Measurements from ENCODE around the gene PRKN.
"Not testable (repeated sequence)": the region's sequence is repeated elsewhere in the genome, so short reads cannot be mapped to it uniquely, and the experiment has no call there.

PRKN gene

DNA sequence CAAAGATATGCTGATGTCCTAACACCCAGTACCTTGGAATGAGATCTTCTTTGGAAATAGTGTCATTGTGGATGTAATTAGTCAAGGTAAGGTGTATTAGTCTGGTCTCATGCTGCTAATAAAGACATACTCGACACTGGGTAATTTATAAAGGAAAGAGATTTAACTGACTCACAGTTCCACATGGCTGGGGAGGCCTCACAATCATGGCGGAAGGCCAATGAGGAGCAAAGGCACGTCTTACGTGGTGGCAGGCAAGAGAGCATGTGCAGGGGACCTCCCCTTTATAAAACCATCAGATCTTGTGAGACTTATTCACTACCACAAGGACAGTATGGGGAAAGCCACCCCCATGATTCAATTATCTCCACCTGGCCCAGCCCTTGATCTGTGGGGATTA lies 1231.3 kb downstream of the PRKN start:
- H3K27me3 Mint-ChIP-seq; H3K4me1 Mint-ChIP-seq (ENCODE audit: low read depth); H3K9me3 Mint-ChIP-seq (ENCODE audit: low read depth); H3K27ac Mint-ChIP-seq; H3K36me3 Mint-ChIP-seq; H3K4me3 Mint-ChIP-seq: not testable (repeated sequence)

DNA sequence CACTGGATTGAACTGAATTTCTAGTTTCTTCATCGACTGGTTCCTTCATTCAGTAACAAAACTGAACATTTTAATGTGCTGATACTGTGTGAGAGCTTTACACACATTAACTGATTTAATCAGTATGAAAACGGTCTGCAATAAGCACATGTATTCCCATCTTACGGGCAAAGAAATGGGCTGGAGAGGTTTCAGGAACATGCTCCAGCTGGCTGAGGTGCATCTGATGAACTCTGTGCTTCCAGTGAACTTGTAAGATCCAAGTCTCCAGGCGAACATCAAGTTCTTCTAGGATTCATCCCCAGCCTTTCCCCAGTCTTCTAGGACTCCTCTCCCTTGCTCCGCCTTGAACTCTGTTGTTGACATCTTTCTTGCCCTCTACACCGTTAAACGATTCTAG lies 1233.0 kb downstream of the PRKN start:
- H3K36me3 Mint-ChIP-seq = peaks cover 3% of the 10 kb centered on the region
- peaks cover 4% of the 10 kb centered on the region for H3K9me3 Mint-ChIP-seq (ENCODE audit: low read depth)
- no peaks in the 10 kb centered on the region for H3K4me1 Mint-ChIP-seq (ENCODE audit: low read depth)
- H3K27me3 Mint-ChIP-seq = no peaks in the 10 kb centered on the region
- H3K4me3 Mint-ChIP-seq = no peak overlapping the region
- H3K27ac Mint-ChIP-seq = no peak overlapping the region

GRCh38 chr6:161493576-161494118 lies 1233.9 kb downstream of the PRKN start:
- no peak overlapping the region for H3K27ac Mint-ChIP-seq
- H3K4me1 Mint-ChIP-seq (ENCODE audit: low read depth) = no peaks in the 10 kb centered on the region
- peaks cover 3% of the 10 kb centered on the region for H3K36me3 Mint-ChIP-seq
- peaks cover 4% of the 10 kb centered on the region for H3K9me3 Mint-ChIP-seq (ENCODE audit: low read depth)
- no peaks in the 10 kb centered on the region for H3K27me3 Mint-ChIP-seq
- no peak overlapping the region for H3K4me3 Mint-ChIP-seq

DNA sequence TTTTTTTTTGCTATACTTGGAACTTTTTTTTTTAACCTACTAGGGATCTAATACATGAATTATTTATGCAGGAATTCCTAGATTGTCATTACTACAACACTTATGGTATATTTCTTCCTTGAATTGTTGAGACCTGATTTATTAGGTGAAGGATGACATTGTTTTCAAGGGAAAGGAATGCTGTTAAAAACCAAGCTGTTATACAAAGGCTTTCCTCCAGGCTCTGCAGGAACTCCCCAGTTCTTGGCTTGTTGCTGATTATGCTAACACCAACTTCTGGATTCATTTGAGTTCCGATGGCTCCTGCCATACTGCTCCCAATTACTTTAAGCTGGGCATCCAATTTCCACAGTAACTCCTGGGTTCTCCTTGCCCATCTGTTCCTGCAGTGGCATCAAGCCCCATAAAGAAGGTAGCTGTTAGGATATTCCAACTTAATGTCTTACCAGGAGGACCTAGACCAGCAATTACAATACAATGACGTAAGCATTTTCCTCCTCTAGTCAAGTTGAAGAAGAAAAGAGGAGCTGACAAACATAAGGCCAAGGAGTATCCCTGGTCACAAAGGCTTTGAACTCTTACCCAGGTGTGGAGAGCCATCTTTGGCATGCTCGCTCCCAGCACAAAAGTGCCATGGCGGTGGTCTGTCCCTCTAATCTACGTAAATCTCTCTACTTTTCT lies 1237.8 kb downstream of the PRKN start:
- Mint-ChIP-seq H3K36me3 (peaks cover 3% of the 10 kb centered on the region), H3K9me3 (ENCODE audit: low read depth) (peaks cover 4% of the 10 kb centered on the region), H3K4me3 (no peak overlapping the region), H3K4me1 (ENCODE audit: low read depth) (no peaks in the 10 kb centered on the region), H3K27ac (no peak overlapping the region), H3K27me3 (peaks cover 2% of the 10 kb centered on the region)

- peaks cover 4% of the 10 kb centered on the region for H3K9me3 Mint-ChIP-seq (ENCODE audit: low read depth)
- H3K4me3 Mint-ChIP-seq = no peak overlapping the region
- peaks cover 2% of the 10 kb centered on the region for H3K27me3 Mint-ChIP-seq
- no peaks in the 10 kb centered on the region for H3K4me1 Mint-ChIP-seq (ENCODE audit: low read depth)
- H3K36me3 Mint-ChIP-seq = peaks cover 3% of the 10 kb centered on the region
- no peak overlapping the region for H3K27ac Mint-ChIP-seq
Observed at GRCh38 chr6:161487694-161488093, 1239.9 kb downstream of the PRKN start.

DNA sequence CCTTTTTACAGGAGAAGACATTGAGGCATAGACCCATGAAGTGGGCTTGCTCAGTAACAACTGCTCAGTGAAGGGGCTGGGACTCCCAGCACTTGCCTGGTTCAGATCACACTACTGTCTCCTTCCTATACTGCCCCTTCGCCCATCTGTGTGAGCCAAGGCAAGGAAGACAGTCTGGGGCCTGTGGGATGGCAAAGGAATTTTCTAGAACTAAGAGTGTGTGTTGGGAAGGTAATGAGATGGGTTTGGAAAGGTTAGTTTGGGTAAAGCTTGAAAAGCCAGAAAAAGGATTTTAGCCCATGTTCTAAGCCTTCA lies 1240.4 kb downstream of the PRKN start:
- H3K9me3 Mint-ChIP-seq (ENCODE audit: low read depth) = peaks cover 4% of the 10 kb centered on the region
- no peak overlapping the region for H3K27ac Mint-ChIP-seq
- peaks cover 2% of the 10 kb centered on the region for H3K27me3 Mint-ChIP-seq

DNA sequence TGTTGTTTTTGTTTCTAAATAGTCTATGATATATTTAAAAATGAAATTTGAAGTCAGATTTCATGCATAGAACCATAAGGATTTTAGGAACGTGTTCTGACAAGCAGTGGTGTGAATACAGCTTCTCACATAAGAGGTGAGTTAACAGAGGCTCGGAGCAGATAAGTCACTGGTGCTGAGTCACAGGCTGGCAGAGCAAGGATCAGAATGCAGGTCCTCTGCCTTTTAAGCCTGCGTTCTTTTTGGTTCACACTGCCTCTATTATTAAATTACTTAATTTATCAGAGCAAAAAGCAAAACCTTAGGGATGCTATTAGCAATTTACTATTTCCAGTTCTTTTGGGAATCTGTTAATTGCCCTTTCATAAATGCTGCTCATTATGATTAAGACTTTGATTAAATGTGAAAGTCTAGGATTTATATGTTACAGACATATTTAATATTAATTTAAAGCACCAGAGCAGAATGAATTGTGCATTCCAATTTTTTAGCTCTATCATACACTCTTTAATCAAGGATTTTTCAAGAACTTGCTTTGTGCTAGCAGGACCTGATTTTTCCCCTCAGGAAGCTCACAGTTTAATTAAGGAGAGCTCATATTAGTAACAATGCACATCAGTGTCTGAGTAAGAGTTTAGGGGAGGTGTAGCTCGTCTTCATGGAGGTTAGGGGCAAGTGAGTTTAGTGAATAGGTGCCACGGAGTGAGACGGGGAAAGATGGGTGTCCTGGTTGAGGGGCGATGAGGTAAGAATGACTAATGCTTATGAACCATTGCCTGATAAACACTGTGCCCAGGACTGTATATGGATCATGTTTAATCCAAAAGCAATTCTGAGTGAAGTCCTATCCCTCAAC lies 1241.0 kb downstream of the PRKN start:
- Mint-ChIP-seq H3K4me3 (no peak overlapping the region), H3K9me3 (ENCODE audit: low read depth) (peaks cover 4% of the 10 kb centered on the region), H3K27me3 (peaks cover 2% of the 10 kb centered on the region), H3K27ac (no peak overlapping the region), H3K4me1 (ENCODE audit: low read depth) (no peaks in the 10 kb centered on the region), H3K36me3 (peaks cover 3% of the 10 kb centered on the region)

More for the DNA sequence above, 1240.4 kb downstream of the PRKN start:
- peaks cover 3% of the 10 kb centered on the region for H3K36me3 Mint-ChIP-seq
- H3K4me3 Mint-ChIP-seq = no peak overlapping the region
- no peaks in the 10 kb centered on the region for H3K4me1 Mint-ChIP-seq (ENCODE audit: low read depth)

- Mint-ChIP-seq H3K9me3 (ENCODE audit: low read depth) (no peaks in the 10 kb centered on the region), H3K27me3 (peaks cover 2% of the 10 kb centered on the region), H3K4me3 (no peak overlapping the region), H3K36me3 (no peaks in the 10 kb centered on the region), H3K27ac (no peak overlapping the region), H3K4me1 (ENCODE audit: low read depth) (no peaks in the 10 kb centered on the region)
Observed at GRCh38 chr6:161482517-161482858, 1245.1 kb downstream of the PRKN start.

DNA sequence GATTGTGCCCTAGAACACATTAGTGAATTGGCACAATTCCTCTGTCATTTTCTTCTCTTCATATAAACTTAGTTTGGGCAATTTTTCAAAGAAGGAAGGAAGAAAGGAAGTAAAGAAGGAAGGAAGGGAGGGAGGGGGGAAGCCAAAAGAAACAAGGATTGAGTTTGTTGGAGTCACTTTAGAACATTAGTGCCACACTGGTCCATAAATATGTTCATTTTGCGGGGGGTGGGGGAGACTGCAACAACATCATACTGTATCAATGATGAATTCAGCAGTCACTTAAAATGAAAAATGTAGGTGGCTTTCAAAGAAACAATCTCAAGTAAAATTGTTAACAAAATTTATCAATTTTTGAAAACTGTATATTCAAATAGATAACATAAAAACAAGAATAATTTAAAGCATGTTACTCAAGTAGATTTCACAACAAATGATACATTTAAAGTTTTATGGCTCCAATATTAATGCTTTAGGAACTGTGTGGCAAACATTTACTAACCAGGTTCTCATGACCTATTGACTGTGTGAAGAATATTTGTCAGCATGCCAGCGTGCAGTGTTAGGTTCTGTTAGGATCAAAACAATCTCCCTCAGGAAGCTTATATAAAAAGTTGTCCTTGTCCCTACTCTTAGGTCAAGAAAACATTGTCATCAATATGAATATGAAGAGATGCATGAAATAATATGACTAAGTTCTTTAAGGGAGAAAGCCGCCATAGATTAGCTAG lies 1245.6 kb downstream of the PRKN start:
- H3K4me1 Mint-ChIP-seq (ENCODE audit: low read depth) = no peaks in the 10 kb centered on the region
- no peaks in the 10 kb centered on the region for H3K9me3 Mint-ChIP-seq (ENCODE audit: low read depth)
- H3K27ac Mint-ChIP-seq = no peak overlapping the region

GRCh38 chr6:161480421-161481155 lies 1247.0 kb downstream of the PRKN start:
- Mint-ChIP-seq H3K4me3 (no peak overlapping the region), H3K27me3 (no peaks in the 10 kb centered on the region), H3K27ac (no peak overlapping the region), H3K4me1 (ENCODE audit: low read depth) (no peaks in the 10 kb centered on the region), H3K36me3 (no peaks in the 10 kb centered on the region), H3K9me3 (ENCODE audit: low read depth) (no peaks in the 10 kb centered on the region)

More for the DNA sequence above, 1245.6 kb downstream of the PRKN start:
- no peaks in the 10 kb centered on the region for H3K36me3 Mint-ChIP-seq
- no peaks in the 10 kb centered on the region for H3K27me3 Mint-ChIP-seq
- no peak overlapping the region for H3K4me3 Mint-ChIP-seq

DNA sequence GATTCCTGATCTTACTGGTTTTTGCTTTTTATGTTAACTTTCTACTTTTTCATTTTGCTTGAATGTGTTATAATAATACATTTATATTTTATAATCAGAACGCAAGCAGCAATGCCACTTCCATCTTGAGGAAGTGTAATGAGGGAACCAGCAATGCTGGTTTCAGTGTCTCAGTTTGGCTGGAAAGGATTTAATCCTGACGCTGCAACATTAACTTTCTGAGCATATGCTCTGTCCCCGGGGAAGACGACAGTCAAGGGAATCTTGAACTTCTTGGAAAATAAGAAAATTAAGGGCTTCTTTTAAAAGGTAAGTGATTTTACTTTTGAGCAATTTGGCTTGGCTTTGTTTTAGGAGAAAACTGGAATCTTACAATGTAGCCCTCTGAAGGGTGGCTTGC lies 1248.2 kb downstream of the PRKN start:
- Mint-ChIP-seq H3K4me1 (ENCODE audit: low read depth) (no peaks in the 10 kb centered on the region), H3K27me3 (no peaks in the 10 kb centered on the region), H3K27ac (no peak overlapping the region)

DNA sequence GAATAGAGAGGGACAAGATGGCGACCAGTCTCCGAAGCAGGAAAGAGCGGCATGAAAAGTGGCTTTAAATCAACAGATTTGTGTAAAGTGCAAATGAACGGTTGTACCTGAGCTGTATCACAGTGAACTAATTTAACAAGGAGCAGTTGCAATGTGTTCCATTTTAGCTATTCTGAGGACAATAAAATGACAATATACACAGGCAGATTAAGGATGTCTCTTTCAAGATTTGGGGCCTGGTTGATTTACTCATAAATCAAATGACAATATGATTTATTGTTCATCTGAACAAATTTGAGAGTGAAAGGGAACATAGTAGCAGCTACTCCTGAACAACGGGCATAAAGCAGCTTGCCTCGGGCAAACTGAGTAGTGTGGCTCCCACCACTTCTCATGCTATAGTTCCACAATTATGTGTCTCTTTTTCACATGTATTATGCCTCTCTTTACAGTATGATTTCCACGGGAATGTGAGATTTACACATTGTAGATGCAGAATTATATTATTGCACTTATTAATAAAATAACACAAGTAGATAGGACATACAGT lies 1249.6 kb downstream of the PRKN start:
- Mint-ChIP-seq H3K36me3 (no peaks in the 10 kb centered on the region), H3K27me3 (no peaks in the 10 kb centered on the region), H3K9me3 (ENCODE audit: low read depth) (no peaks in the 10 kb centered on the region), H3K4me3 (no peak overlapping the region), H3K27ac (no peak overlapping the region), H3K4me1 (ENCODE audit: low read depth) (no peaks in the 10 kb centered on the region)

More for the DNA sequence above, 1248.2 kb downstream of the PRKN start:
- Mint-ChIP-seq H3K9me3 (ENCODE audit: low read depth) (no peaks in the 10 kb centered on the region), H3K36me3 (no peaks in the 10 kb centered on the region), H3K4me3 (no peak overlapping the region)

DNA sequence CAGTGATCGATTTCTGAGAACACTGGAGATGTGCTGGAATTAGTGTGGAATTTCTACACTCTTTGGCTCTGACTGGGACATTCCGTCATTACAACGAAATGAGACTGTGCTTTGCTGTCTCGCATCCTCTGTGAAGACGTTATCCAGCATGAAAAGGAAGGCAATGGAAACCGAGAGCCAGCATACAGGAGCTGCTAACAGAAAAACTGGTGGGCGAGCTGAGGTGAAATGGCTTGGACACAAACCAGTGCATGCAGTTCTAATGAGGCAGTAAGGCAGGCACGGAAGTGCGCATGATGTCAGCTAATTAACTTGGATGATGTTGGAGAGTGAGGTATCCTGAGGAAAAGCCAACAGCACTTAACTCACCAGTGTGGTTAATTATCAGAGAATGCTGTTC lies 1250.9 kb downstream of the PRKN start:
- no peaks in the 10 kb centered on the region for H3K27me3 Mint-ChIP-seq
- no peak overlapping the region for H3K27ac Mint-ChIP-seq
- H3K4me1 Mint-ChIP-seq (ENCODE audit: low read depth) = no peaks in the 10 kb centered on the region
- no peaks in the 10 kb centered on the region for H3K36me3 Mint-ChIP-seq
- no peaks in the 10 kb centered on the region for H3K9me3 Mint-ChIP-seq (ENCODE audit: low read depth)
- H3K4me3 Mint-ChIP-seq = no peak overlapping the region

DNA sequence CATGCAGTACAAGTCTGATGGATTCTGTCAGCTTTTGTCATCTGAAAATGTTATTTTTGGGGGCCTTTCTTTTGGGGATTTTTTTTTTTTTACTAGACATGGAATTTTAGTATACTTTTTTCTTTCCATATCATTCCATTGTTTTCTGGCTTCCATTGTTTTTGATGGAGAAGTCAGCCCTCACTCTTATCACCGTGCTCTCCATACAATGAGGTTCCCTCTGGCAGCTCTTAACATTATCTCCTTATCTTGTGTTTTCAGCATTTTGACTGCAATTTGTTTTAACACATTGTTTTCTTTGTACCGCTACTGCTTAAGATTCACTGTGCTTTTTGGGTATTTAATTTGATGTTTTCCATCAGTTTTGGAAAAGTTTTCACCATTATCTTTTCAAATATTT lies 1262.2 kb downstream of the PRKN start:
- Mint-ChIP-seq H3K36me3 (peaks cover 2% of the 10 kb centered on the region), H3K9me3 (ENCODE audit: low read depth) (no peaks in the 10 kb centered on the region), H3K27ac (no peak overlapping the region), H3K4me1 (ENCODE audit: low read depth) (no peaks in the 10 kb centered on the region), H3K27me3 (no peaks in the 10 kb centered on the region), H3K4me3 (no peak overlapping the region)

All from activated naive CD8-positive, alpha-beta T cell (primary cell).